ENCODE measurements around the gene KDR.

KDR gene

DNA sequence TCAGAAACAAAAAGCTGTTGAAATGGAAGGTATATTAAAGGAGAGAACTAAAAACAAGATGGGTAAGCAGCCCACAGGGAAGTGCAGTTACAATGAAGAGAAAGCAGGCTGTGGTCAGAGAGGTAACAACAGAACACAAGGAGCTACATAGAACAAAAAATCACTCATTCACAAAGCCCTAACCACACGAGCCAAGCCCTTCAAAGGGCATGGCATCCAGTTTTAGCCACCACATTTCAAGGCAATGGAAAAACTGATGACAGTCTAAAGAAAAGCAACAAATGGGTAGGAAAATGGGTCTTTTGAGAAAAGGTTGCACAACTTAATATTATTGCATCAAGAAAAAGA lies 37.5 kb downstream of the KDR start:
- no peaks in the 10 kb centered on the region for H3K27me3 ChIP-seq
- no peak overlapping the region for H3K27ac ChIP-seq
- H3K9me3 ChIP-seq: no peaks in the 10 kb centered on the region
- no peak overlapping the region for H3K4me3 ChIP-seq (ENCODE audit: low read depth in 1 of 2, low read length in 1 of 2)
- no peaks in the 10 kb centered on the region for H3K36me3 ChIP-seq
- TF ChIP-seq, protein P1, sequence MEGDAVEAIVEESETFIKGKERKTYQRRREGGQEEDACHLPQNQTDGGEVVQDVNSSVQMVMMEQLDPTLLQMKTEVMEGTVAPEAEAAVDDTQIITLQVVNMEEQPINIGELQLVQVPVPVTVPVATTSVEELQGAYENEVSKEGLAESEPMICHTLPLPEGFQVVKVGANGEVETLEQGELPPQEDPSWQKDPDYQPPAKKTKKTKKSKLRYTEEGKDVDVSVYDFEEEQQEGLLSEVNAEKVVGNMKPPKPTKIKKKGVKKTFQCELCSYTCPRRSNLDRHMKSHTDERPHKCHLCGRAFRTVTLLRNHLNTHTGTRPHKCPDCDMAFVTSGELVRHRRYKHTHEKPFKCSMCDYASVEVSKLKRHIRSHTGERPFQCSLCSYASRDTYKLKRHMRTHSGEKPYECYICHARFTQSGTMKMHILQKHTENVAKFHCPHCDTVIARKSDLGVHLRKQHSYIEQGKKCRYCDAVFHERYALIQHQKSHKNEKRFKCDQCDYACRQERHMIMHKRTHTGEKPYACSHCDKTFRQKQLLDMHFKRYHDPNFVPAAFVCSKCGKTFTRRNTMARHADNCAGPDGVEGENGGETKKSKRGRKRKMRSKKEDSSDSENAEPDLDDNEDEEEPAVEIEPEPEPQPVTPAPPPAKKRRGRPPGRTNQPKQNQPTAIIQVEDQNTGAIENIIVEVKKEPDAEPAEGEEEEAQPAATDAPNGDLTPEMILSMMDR (IDR thresholded peaks at IDR 0.05): no peak
- no peaks in the 10 kb centered on the region for H3K4me1 ChIP-seq (ENCODE audit: control insufficient read depth in 1 of 2, insufficient read depth in 1 of 2, low read depth in 1 of 2, low read length in 1 of 2)

GRCh38 chr4:55087009-55087912 lies 38.1 kb downstream of the KDR start:
- Histone ChIP-seq H3K4me1 (ENCODE audit: control insufficient read depth in 1 of 2, insufficient read depth in 1 of 2, low read depth in 1 of 2, low read length in 1 of 2) (no peaks in the 10 kb centered on the region), H3K27me3 (no peaks in the 10 kb centered on the region), H3K27ac (no peak overlapping the region), H3K9me3 (no peaks in the 10 kb centered on the region), H3K36me3 (no peaks in the 10 kb centered on the region), H3K4me3 (ENCODE audit: low read depth in 1 of 2, low read length in 1 of 2) (no peak overlapping the region)
- TF ChIP-seq, protein P1 (IDR thresholded peaks at IDR 0.05): no peak

DNA sequence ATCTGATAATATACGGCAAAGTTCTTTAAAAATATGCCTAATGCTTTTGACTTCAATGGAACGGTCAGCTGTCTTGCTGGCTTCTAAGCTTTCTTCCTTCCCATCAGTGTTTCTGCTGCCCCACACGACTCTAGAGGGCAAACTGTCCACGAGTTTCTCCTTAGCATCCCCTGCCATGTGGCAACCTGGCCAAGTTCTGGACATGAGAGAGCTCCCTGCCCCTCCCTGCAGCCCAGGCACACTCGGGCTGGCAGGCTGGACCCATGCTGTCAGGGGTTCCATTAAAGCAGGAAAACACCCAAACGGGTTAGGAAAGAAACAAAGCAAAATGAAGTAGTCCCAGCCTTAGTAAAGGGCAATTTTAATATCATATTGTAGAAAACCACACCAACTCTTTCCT lies 38.8 kb downstream of the KDR start:
- H3K4me3 ChIP-seq (ENCODE audit: low read depth in 1 of 2, low read length in 1 of 2): no peak overlapping the region
- no peaks in the 10 kb centered on the region for H3K4me1 ChIP-seq (ENCODE audit: control insufficient read depth in 1 of 2, insufficient read depth in 1 of 2, low read depth in 1 of 2, low read length in 1 of 2)
- TF ChIP-seq, protein P1 (IDR thresholded peaks at IDR 0.05): no peak
- H3K36me3 ChIP-seq: no peaks in the 10 kb centered on the region
- H3K27me3 ChIP-seq: no peaks in the 10 kb centered on the region
- H3K27ac ChIP-seq: no peak overlapping the region
- H3K9me3 ChIP-seq: no peaks in the 10 kb centered on the region

DNA sequence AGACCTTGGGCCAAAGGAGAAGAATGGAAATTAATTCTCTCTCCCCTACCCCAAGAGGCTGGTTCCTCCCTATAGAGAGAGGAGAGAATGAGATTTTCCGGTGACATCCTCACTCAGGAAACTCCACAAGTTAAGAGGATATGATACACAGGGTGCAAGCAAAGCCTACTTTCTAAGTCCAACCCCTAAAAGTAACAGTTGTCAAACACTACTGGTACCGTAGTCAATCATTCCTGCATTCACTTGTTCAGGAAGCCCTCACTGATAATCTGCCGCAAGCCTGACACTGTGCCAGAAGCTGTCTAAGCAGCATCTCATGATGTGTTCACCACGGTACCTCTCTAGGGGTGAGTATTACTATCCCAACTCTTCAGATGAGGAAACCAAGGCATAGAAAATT lies 41.7 kb downstream of the KDR start:
- Histone ChIP-seq H3K9me3 (no peaks in the 10 kb centered on the region), H3K27ac (no peak overlapping the region), H3K36me3 (no peaks in the 10 kb centered on the region), H3K27me3 (no peaks in the 10 kb centered on the region), H3K4me3 (ENCODE audit: low read depth in 1 of 2, low read length in 1 of 2) (no peak overlapping the region), H3K4me1 (ENCODE audit: control insufficient read depth in 1 of 2, insufficient read depth in 1 of 2, low read depth in 1 of 2, low read length in 1 of 2) (no peaks in the 10 kb centered on the region)
- TF ChIP-seq, protein P1 (IDR thresholded peaks at IDR 0.05): no peak

DNA sequence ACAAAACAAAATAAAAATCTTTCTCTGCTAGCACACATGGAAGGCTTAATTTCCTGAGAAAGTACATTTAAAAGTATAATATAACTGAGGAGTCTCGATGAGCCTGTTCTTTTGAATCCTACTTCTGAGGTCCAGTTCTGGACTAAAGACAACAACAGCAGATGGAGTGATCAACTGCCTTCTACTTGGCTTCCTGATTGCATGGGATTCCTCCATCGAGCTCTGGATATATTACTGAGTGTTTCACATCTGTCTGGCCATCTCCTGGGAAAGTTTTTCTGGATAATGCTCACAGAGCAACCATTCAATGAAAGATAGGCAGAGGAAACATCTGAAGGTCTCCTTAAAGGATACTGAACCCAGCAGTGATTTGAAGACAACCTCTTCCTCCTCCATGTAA lies 42.6 kb downstream of the KDR start:
- Histone ChIP-seq H3K4me1 (ENCODE audit: control insufficient read depth in 1 of 2, insufficient read depth in 1 of 2, low read depth in 1 of 2, low read length in 1 of 2) (no peaks in the 10 kb centered on the region), H3K27ac (no peak overlapping the region), H3K9me3 (no peaks in the 10 kb centered on the region), H3K36me3 (no peaks in the 10 kb centered on the region), H3K4me3 (ENCODE audit: low read depth in 1 of 2, low read length in 1 of 2) (no peak overlapping the region), H3K27me3 (no peaks in the 10 kb centered on the region)
- TF ChIP-seq, protein P1 (IDR thresholded peaks at IDR 0.05): no peak

Data from neutrophil (primary cell).